Neural progenitor cell (in vitro differentiated cells): Measurements from ENCODE around the gene FES. TPM values are rescaled to one million over a fixed set of nuclear protein-coding genes. Genes with fewer than 3 reads are reported as not detected.

Experiments
- DNase-seq: peaks from one replicate; pipeline ENCODE4 v3.0.0-alpha.2; 2016; ENCODE audit warnings: low spot score
- H2AFZ ChIP-seq: fragments of 200-600 bp; sonication (generic); replicated peaks from 2 replicates; pipeline ENCODE4 v1.6.1; 2016; ENCODE audit warnings: antibody characterized with exemption
- H3F3A ChIP-seq: fragments of 200-600 bp; sonication (generic); 2 replicates; pipeline ENCODE4 v1.6.1; 2016; ENCODE audit warnings: antibody characterized with exemption, low read depth
- H3K27ac ChIP-seq: fragments of 200-600 bp; sonication (generic); 2 replicates; pipeline ENCODE4 v1.5.1; 2016; ENCODE audit warnings: mild to moderate bottlenecking
- H3K27me3 ChIP-seq: fragments of 200-600 bp; sonication (generic); 2 replicates; pipeline ENCODE4 v1.6.1; 2016; ENCODE audit warnings: mild to moderate bottlenecking, moderate library complexity
- H3K36me3 ChIP-seq: fragments of 200-600 bp; sonication (generic); 2 replicates; pipeline ENCODE4 v1.5.1; 2016
- H3K4me1 ChIP-seq: fragments of 200-600 bp; sonication (generic); 2 replicates; pipeline ENCODE4 v1.6.1; 2016; ENCODE audit warnings: mixed run types
- H3K4me2 ChIP-seq: fragments of 200-600 bp; sonication (generic); 2 replicates; pipeline ENCODE4 v1.6.1; 2016
- H3K4me3 ChIP-seq: fragments of 200-600 bp; sonication (generic); 2 replicates; pipeline ENCODE4 v1.5.1; 2016
- H3K79me2 ChIP-seq: fragments of 200-600 bp; sonication (generic); 2 replicates; pipeline ENCODE4 v1.6.1; 2016; ENCODE audit warnings: low read depth
- H3K9ac ChIP-seq: fragments of 200-600 bp; sonication (generic); 2 replicates; pipeline ENCODE4 v1.6.1; 2016
- H3K9me3 ChIP-seq: fragments of 200-600 bp; sonication (generic); 2 replicates; pipeline ENCODE4 v1.5.1; 2016; ENCODE audit warnings: low read depth
- H4K20me1 ChIP-seq: fragments of 200-600 bp; sonication (generic); 2 replicates; pipeline ENCODE4 v1.6.1; 2016; ENCODE audit warnings: low read depth
- H3K27ac Mint-ChIP-seq: 3 replicates; pipeline ENCODE4 v1.8.0; 2021; ENCODE audit warnings: mixed read lengths
- H3K27me3 Mint-ChIP-seq: 2 replicates; pipeline ENCODE4 v1.8.0; 2022; ENCODE audit warnings: low read depth, mild to moderate bottlenecking, inconsistent platforms, moderate library complexity, mixed read lengths; ENCODE audit not compliant: insufficient read depth
- H3K36me3 Mint-ChIP-seq: 3 replicates; pipeline ENCODE4 v1.8.0; 2021; ENCODE audit warnings: mixed read lengths
- H3K4me1 Mint-ChIP-seq: 3 replicates; pipeline ENCODE4 v1.8.0; 2021; ENCODE audit warnings: mixed read lengths
- H3K4me3 Mint-ChIP-seq: 3 replicates; pipeline ENCODE4 v1.8.0; 2021; ENCODE audit warnings: mild to moderate bottlenecking, moderate library complexity, mixed read lengths
- H3K9me3 Mint-ChIP-seq: 3 replicates; pipeline ENCODE4 v1.8.0; 2020; ENCODE audit warnings: mixed read lengths
- CTCF ChIP-seq: fragments of 200-600 bp; sonication (generic); IDR thresholded peaks from 2 replicates; pipeline ENCODE4 v1.5.1; 2017; ENCODE audit warnings: antibody characterized with exemption, mild to moderate bottlenecking
- EZH2 ChIP-seq: fragments of 200-600 bp; sonication (generic); IDR thresholded peaks from 2 replicates; pipeline ENCODE4 v1.6.1; 2017; ENCODE audit warnings: antibody characterized with exemption, mild to moderate bottlenecking, moderate library complexity
- EZH2phosphoT487 ChIP-seq: fragments of 200-600 bp; sonication (generic); IDR thresholded peaks from 2 replicates; pipeline ENCODE4 v1.6.1; 2017; ENCODE audit warnings: antibody characterized with exemption
- total RNA-seq: library from RNA; depleted of rRNA; stranded (reverse); fragments of >200 nt; gene quantifications from 2 replicates; pipeline ENCODE4 v1.2.3, GENCODE V29; 2015; ENCODE audit warnings: low replicate concordance

Gene FES
- total RNA-seq, 1 donor from 2014 or later: 11.7 TPM

- Histone ChIP-seq H3K79me2 (no peaks in the 10 kb centered on the region), H3K27me3 (no peaks in the 10 kb centered on the region), H3K9ac (no peak overlapping the region), H3K4me1 (peaks cover 4% of the 10 kb centered on the region), H4K20me1 (no peaks in the 10 kb centered on the region), H3K4me3 (no peak overlapping the region), H2AFZ (no peak overlapping the region), H3K27ac (no peak overlapping the region), H3K9me3 (no peaks in the 10 kb centered on the region), H3K36me3 (no peaks in the 10 kb centered on the region), H3F3A (no peaks in the 10 kb centered on the region), H3K4me2 (no peak overlapping the region)
- TF ChIP-seq EZH2: no peak
- TF ChIP-seq EZH2phosphoT487: no peak
- no peak for TF ChIP-seq CTCF
- peaks cover 4% of the 10 kb centered on the region for H3K27me3 Mint-ChIP-seq
- no peak overlapping the region for H3K27ac Mint-ChIP-seq
- no peaks in the 10 kb centered on the region for H3K9me3 Mint-ChIP-seq
- no peak overlapping the region for H3K4me3 Mint-ChIP-seq
- peaks cover 10% of the 10 kb centered on the region for H3K4me1 Mint-ChIP-seq
- no peak for DNase-seq
- no peaks in the 10 kb centered on the region for H3K36me3 Mint-ChIP-seq
These were observed 23.2 kb upstream of the FES start for GRCh38 chr15:90860942-90861675.

DNA sequence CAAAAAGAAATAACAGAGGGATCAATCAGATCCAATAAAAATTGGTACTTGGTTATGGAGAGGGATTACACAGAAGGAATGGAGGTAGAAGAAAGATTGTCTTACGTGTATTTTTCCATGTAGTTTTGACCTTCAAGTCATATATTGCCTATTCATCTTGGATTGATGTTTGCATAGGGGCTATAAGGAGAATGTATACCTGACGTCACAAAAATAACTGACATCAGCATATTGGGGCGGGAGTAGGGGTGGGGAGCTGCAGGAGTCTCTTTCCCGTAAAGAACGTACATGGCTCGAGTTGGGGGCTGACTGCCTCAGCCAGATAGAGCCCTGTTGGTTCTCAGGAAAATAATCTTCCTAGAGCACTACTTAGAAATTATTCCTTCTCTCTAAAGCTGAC is 21.8 kb upstream of the FES start:
- H3K27me3 Mint-ChIP-seq: peaks cover 7% of the 10 kb centered on the region
- H3K4me3 Mint-ChIP-seq: no peak overlapping the region
- TF ChIP-seq CTCF (no peak), EZH2 (no peak), EZH2phosphoT487 (no peak)
- Histone ChIP-seq H3K4me3 (no peak overlapping the region), H3K27me3 (no peaks in the 10 kb centered on the region), H3K36me3 (no peaks in the 10 kb centered on the region), H3F3A (no peaks in the 10 kb centered on the region), H3K79me2 (no peaks in the 10 kb centered on the region), H3K4me2 (no peak overlapping the region), H4K20me1 (no peaks in the 10 kb centered on the region), H2AFZ (no peak overlapping the region), H3K9me3 (no peaks in the 10 kb centered on the region), H3K9ac (no peak overlapping the region), H3K27ac (no peak overlapping the region), H3K4me1 (peaks cover 4% of the 10 kb centered on the region)
- H3K27ac Mint-ChIP-seq: no peak overlapping the region
- H3K4me1 Mint-ChIP-seq: peaks cover 10% of the 10 kb centered on the region
- no peaks in the 10 kb centered on the region for H3K36me3 Mint-ChIP-seq
- H3K9me3 Mint-ChIP-seq: no peaks in the 10 kb centered on the region
- no peak for DNase-seq

DNA sequence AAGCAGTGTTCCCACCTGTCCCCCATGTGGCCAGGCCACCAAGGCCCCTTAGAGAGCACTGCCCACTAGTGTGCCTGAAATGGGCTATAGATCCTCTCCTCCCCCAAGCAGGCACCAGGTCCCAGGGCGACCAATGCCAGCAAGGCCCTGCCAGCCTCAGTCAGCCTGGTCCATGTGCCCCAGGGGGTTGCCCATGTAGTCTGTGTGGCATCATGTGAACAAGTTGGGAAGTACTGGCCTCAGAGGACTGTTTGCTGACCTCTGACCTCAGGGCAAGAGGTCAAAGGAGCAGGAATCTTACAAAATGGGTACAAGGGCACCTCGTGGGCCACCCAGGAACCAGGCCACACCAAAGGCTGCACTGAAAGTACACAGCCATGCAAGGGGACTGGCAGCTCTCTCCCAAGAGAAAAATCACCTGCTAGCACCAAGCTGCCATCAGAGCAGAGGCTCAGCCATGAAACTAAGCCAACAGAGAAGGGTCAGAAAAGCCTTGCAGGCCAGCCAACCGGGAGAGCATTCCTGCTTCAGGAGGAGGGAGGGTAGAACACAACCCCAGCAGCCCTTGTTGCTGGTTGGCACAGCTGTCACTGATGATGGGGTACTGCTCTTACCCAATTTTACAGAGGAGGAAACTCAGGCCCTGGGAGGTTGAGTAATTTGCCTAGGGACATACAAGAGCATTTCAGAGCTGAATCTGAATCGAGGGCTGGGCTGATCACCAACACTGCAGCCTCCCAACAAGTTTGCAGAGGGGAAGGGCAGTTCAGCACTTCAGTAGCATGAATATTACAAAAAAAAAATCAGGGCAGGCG is 21.1 kb upstream of the FES start:
- TF ChIP-seq EZH2 (no peak), EZH2phosphoT487 (no peak), CTCF (no peak)

More for the DNA sequence above, 21.1 kb upstream of the FES start:
- no peak overlapping the region for H3K27ac Mint-ChIP-seq
- Histone ChIP-seq H3K27ac (no peak overlapping the region), H3K4me1 (peaks cover 4% of the 10 kb centered on the region), H3K79me2 (no peaks in the 10 kb centered on the region), H3K27me3 (no peaks in the 10 kb centered on the region), H3K4me3 (no peak overlapping the region), H3K36me3 (no peaks in the 10 kb centered on the region), H3K9me3 (no peaks in the 10 kb centered on the region), H3F3A (no peaks in the 10 kb centered on the region), H3K4me2 (no peak overlapping the region), H3K9ac (no peak overlapping the region), H4K20me1 (no peaks in the 10 kb centered on the region), H2AFZ (no peak overlapping the region)
- H3K4me3 Mint-ChIP-seq: no peak overlapping the region
- no peaks in the 10 kb centered on the region for H3K36me3 Mint-ChIP-seq
- no peak for DNase-seq
- H3K4me1 Mint-ChIP-seq: peaks cover 10% of the 10 kb centered on the region
- H3K27me3 Mint-ChIP-seq: peaks cover 7% of the 10 kb centered on the region
- H3K9me3 Mint-ChIP-seq: no peaks in the 10 kb centered on the region
